GM18858 (cell line): ENCODE results near the gene TERF2IP.

Source experiments
- ATAC-seq: cut with Tn5 transposase; IDR thresholded peaks from one replicate; pipeline ENCODE4 v1.9.1; 2021; ENCODE audit not compliant: unreplicated experiment

The TERF2IP gene

GRCh38 chr16:75635036-75635435 lies 12.5 kb upstream of the TERF2IP start:
- ATAC-seq: no peak

GRCh38 chr16:75640598-75640997 lies 7.0 kb upstream of the TERF2IP start:
- ATAC-seq: no peak

- no peak for ATAC-seq
Observed at GRCh38 chr16:75644240-75645012, 3.1 kb upstream of the TERF2IP start.

GRCh38 chr16:75647112-75647491 lies 471 bp upstream of the TERF2IP start:
- ATAC-seq: peak; percentile 14

- ATAC-seq: peak; percentile 9
Observed at GRCh38 chr16:75648265-75649076, 898 bp downstream of the TERF2IP start.

- no peak for ATAC-seq
Observed at GRCh38 chr16:75653922-75654321, 6.3 kb downstream of the TERF2IP start.

GRCh38 chr16:75658175-75658574 lies 10.6 kb downstream of the TERF2IP start:
- ATAC-seq: no peak

- no peak for ATAC-seq
Observed at GRCh38 chr16:75660321-75660720, 12.7 kb downstream of the TERF2IP start.

GRCh38 chr16:75660726-75661302 lies 13.2 kb downstream of the TERF2IP start:
- no peak for ATAC-seq

- no peak for ATAC-seq
Observed at GRCh38 chr16:75667503-75667902, 19.9 kb downstream of the TERF2IP start.

GRCh38 chr16:75676909-75677308 lies 29.3 kb downstream of the TERF2IP start, which contains the start of gene CPHXL2:
Gene CPHXL2, minus strand, starts transcription at chr16:75677009. Its CDS starts 10 bp downstream, at chr16:75676999.
- ATAC-seq: no peak

- ATAC-seq: no peak
Observed at GRCh38 chr16:75679366-75679765, 31.8 kb downstream of the TERF2IP start.

GRCh38 chr16:75682308-75682707 lies 34.7 kb downstream of the TERF2IP start:
- no peak for ATAC-seq

GRCh38 chr16:75687361-75687760 lies 39.8 kb downstream of the TERF2IP start:
- no peak for ATAC-seq

GRCh38 chr16:75695708-75696107 lies 48.1 kb downstream of the TERF2IP start:
- no peak for ATAC-seq

- no peak for ATAC-seq
Observed at GRCh38 chr16:75697571-75697970, 50.0 kb downstream of the TERF2IP start.

- no peak for ATAC-seq
Observed at GRCh38 chr16:75701361-75701760, 53.8 kb downstream of the TERF2IP start, which contains the start of gene DUXB. Gene DUXB, minus strand, starts transcription at chr16:75701461. Its CDS starts 43 bp downstream, at chr16:75701418.

- no peak for ATAC-seq
Observed at GRCh38 chr16:75702242-75702641, 54.7 kb downstream of the TERF2IP start.

- no peak for ATAC-seq
Observed at GRCh38 chr16:75703306-75703705, 55.7 kb downstream of the TERF2IP start.
